GM12801 (cell line): ENCODE measurements around the gene KCTD13.

ENCODE experiments used
- TF ChIP-seq, protein P1 (sequence below): IDR thresholded peaks from one replicate; pipeline ENCODE4 v1.5.1; 2011; ENCODE audit warnings: control low read depth; ENCODE audit not compliant: insufficient read length; ENCODE audit errors: extremely low read depth

KCTD13 gene

GRCh38 chr16:29900888-29901606, 25.0 kb downstream of the KCTD13 start:
- TF ChIP-seq, protein P1, sequence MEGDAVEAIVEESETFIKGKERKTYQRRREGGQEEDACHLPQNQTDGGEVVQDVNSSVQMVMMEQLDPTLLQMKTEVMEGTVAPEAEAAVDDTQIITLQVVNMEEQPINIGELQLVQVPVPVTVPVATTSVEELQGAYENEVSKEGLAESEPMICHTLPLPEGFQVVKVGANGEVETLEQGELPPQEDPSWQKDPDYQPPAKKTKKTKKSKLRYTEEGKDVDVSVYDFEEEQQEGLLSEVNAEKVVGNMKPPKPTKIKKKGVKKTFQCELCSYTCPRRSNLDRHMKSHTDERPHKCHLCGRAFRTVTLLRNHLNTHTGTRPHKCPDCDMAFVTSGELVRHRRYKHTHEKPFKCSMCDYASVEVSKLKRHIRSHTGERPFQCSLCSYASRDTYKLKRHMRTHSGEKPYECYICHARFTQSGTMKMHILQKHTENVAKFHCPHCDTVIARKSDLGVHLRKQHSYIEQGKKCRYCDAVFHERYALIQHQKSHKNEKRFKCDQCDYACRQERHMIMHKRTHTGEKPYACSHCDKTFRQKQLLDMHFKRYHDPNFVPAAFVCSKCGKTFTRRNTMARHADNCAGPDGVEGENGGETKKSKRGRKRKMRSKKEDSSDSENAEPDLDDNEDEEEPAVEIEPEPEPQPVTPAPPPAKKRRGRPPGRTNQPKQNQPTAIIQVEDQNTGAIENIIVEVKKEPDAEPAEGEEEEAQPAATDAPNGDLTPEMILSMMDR = no peak

- TF ChIP-seq, protein P1 = no peak
These were observed 25.7 kb downstream of the KCTD13 start, which contains the start of gene ASPHD1 for GRCh38 chr16:29900102-29900887. TSS of gene ASPHD1 (plus strand) at chr16:29900488. CDS start at chr16:29900972, 484 bp downstream.

- TF ChIP-seq, protein P1 = no peak
These were observed 26.4 kb downstream of the KCTD13 start, which contains the start of gene SEZ6L2 for GRCh38 chr16:29899516-29900101. TSS of gene SEZ6L2 (minus strand) at chr16:29899550. CDS start at chr16:29899019, 531 bp downstream.

- TF ChIP-seq, protein P1 = no peak
These were observed 27.1 kb downstream of the KCTD13 start for GRCh38 chr16:29898804-29899515.

GRCh38 chr16:29898135-29898803, 27.8 kb downstream of the KCTD13 start:
- TF ChIP-seq, protein P1 = no peak

DNA sequence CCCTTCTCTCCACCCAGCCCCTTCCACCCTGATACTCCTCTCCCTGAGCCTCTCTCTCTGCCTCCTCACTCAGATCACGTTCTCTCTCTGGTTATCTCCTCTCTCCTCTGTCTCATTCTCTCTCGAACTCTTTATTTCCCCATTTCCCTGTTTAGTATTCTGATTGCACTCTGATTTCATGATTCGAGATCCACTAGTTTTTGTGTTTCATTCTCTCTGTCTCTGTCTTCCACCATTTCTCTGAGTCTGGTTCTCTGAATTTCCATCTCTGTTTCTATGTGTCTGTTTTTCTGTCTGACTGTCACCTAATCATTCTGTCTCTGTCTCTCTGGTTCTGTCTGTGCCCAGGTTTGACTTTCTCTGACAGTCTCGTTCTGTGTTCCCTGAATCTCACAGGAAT, 28.7 kb downstream of the KCTD13 start:
- TF ChIP-seq, protein P1 = no peak

DNA sequence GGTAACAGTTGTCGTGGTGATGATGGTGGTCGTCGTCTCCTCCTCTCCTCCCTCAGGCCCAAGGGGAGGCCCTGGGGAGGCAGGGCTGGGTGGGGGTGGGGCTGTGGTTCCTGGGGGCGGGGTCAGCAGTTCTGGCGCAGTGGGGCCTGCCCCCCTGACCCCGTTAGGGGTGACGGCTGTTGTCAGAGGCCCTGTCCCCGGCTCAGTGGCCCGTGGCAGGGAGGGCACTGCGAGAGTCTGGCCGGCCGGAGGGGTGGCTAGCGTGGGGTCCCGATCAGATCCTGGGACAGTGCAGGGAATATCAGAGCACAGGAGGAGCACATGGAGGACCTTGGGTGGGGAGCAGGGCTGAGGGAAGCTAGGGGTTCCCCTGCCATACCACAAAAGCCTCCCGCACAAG, 29.2 kb downstream of the KCTD13 start:
- TF ChIP-seq, protein P1 = no peak
